IPS-NIHi11 (cell line): ENCODE measurements around the gene KANSL1.

Experiments used
- DNase-seq: peaks from one replicate; pipeline ENCODE4 v3.0.0; 2012; ENCODE audit warnings: mixed read lengths, low spot score

The KANSL1 gene

GRCh38 chr17:46039592-46040186 lies 153.5 kb downstream of the KANSL1 start:
- DNase-seq = no peak

GRCh38 chr17:46038937-46039336 lies 154.3 kb downstream of the KANSL1 start:
- no peak for DNase-seq

- no peak for DNase-seq
These were observed 154.8 kb downstream of the KANSL1 start for GRCh38 chr17:46038414-46038813.

- no peak for DNase-seq
These were observed 155.4 kb downstream of the KANSL1 start for GRCh38 chr17:46037722-46038255.

- no peak for DNase-seq
These were observed 156.7 kb downstream of the KANSL1 start for GRCh38 chr17:46036491-46036890.

- DNase-seq = no peak
These were observed 158.0 kb downstream of the KANSL1 start for GRCh38 chr17:46035112-46035818.

GRCh38 chr17:46033392-46033791 lies 159.8 kb downstream of the KANSL1 start:
- no peak for DNase-seq

GRCh38 chr17:46032909-46033308 lies 160.3 kb downstream of the KANSL1 start:
- DNase-seq = no peak

- DNase-seq = no peak
These were observed 161.3 kb downstream of the KANSL1 start for GRCh38 chr17:46031920-46032319.

- DNase-seq = no peak
These were observed 161.8 kb downstream of the KANSL1 start for GRCh38 chr17:46031440-46031839.

GRCh38 chr17:46030752-46031151 lies 162.5 kb downstream of the KANSL1 start:
- no peak for DNase-seq

GRCh38 chr17:46029627-46030026 lies 163.6 kb downstream of the KANSL1 start:
- DNase-seq = no peak

- DNase-seq = no peak
These were observed 164.2 kb downstream of the KANSL1 start for GRCh38 chr17:46028981-46029565.

GRCh38 chr17:46028374-46028773 lies 164.9 kb downstream of the KANSL1 start:
- no peak for DNase-seq

- DNase-seq = no peak
These were observed 165.3 kb downstream of the KANSL1 start for GRCh38 chr17:46027976-46028325.

- DNase-seq = no peak
These were observed 165.9 kb downstream of the KANSL1 start for GRCh38 chr17:46027048-46027975.

- DNase-seq = no peak
These were observed 166.8 kb downstream of the KANSL1 start for GRCh38 chr17:46026166-46027047.

GRCh38 chr17:46025510-46026165 lies 167.6 kb downstream of the KANSL1 start:
- no peak for DNase-seq

- no peak for DNase-seq
These were observed 168.2 kb downstream of the KANSL1 start for GRCh38 chr17:46025060-46025459.

- no peak for DNase-seq
These were observed 168.6 kb downstream of the KANSL1 start for GRCh38 chr17:46024590-46024989.
